ENCODE data around the gene NEUROG2. TPM values are rescaled to one million over a fixed set of nuclear protein-coding genes. Genes with fewer than 3 reads are reported as not detected.

NEUROG2 gene
- total RNA-seq, 1 donor from 2014 or later = 0.09 TPM

GRCh38 chr4:112518675-112519074 lies 2.7 kb upstream of the NEUROG2 start:
- Histone ChIP-seq H3K9me3 (ENCODE audit: low read depth) (no peaks in the 10 kb centered on the region), H3K4me3 (no peak overlapping the region), H3K9ac (no peak overlapping the region), H3K27me3 (peaks cover 99% of the 10 kb centered on the region), H3K27ac (no peak overlapping the region), H3K4me2 (no peak overlapping the region), H4K20me1 (ENCODE audit: low read depth) (peaks cover 70% of the 10 kb centered on the region), H2AFZ (replicated peaks) (no peak overlapping the region), H3K79me2 (ENCODE audit: low read depth) (no peaks in the 10 kb centered on the region), H3K4me1 (peaks cover 71% of the 10 kb centered on the region), H3K36me3 (no peaks in the 10 kb centered on the region), H3F3A (ENCODE audit: low read depth) (peaks cover 81% of the 10 kb centered on the region)
- Mint-ChIP-seq H3K27me3 (ENCODE audit: insufficient read depth, low read depth) (peaks cover 86% of the 10 kb centered on the region), H3K4me3 (peak overlapping the region; percentile 80), H3K9me3 (peaks cover 7% of the 10 kb centered on the region), H3K4me1 (peaks cover 72% of the 10 kb centered on the region), H3K27ac (no peak overlapping the region), H3K36me3 (peaks cover 1% of the 10 kb centered on the region)
- DNase-seq (ENCODE audit: low spot score) = peak; percentile 35
- TF ChIP-seq EZH2phosphoT487 (IDR thresholded peaks at IDR 0.05) = peak; percentile 33
- TF ChIP-seq, protein P1, sequence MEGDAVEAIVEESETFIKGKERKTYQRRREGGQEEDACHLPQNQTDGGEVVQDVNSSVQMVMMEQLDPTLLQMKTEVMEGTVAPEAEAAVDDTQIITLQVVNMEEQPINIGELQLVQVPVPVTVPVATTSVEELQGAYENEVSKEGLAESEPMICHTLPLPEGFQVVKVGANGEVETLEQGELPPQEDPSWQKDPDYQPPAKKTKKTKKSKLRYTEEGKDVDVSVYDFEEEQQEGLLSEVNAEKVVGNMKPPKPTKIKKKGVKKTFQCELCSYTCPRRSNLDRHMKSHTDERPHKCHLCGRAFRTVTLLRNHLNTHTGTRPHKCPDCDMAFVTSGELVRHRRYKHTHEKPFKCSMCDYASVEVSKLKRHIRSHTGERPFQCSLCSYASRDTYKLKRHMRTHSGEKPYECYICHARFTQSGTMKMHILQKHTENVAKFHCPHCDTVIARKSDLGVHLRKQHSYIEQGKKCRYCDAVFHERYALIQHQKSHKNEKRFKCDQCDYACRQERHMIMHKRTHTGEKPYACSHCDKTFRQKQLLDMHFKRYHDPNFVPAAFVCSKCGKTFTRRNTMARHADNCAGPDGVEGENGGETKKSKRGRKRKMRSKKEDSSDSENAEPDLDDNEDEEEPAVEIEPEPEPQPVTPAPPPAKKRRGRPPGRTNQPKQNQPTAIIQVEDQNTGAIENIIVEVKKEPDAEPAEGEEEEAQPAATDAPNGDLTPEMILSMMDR (IDR thresholded peaks at IDR 0.05) = no peak

GRCh38 chr4:112517911-112518310 lies 1.9 kb upstream of the NEUROG2 start:
- H3K4me1 Mint-ChIP-seq = peaks cover 67% of the 10 kb centered on the region
- no peak for DNase-seq (ENCODE audit: low spot score)

GRCh38 chr4:112517067-112517634 lies 1.2 kb upstream of the NEUROG2 start:
- no peak overlapping the region for H3K9ac ChIP-seq
- no peak overlapping the region for H2AFZ ChIP-seq (replicated peaks)
- H3F3A ChIP-seq (ENCODE audit: low read depth) = peaks cover 71% of the 10 kb centered on the region
- peaks cover 87% of the 10 kb centered on the region for H3K27me3 Mint-ChIP-seq (ENCODE audit: insufficient read depth, low read depth)
- H3K36me3 ChIP-seq = no peaks in the 10 kb centered on the region
- peaks cover 63% of the 10 kb centered on the region for H3K4me1 ChIP-seq
- H3K27me3 ChIP-seq = peaks cover 99% of the 10 kb centered on the region
- peaks cover 71% of the 10 kb centered on the region for H4K20me1 ChIP-seq (ENCODE audit: low read depth)
- H3K9me3 ChIP-seq (ENCODE audit: low read depth) = no peaks in the 10 kb centered on the region
- peaks cover 4% of the 10 kb centered on the region for H3K9me3 Mint-ChIP-seq
- peak overlapping the region; percentile 51 for H3K4me3 ChIP-seq
- H3K4me3 Mint-ChIP-seq = peak overlapping the region; percentile 80
- no peaks in the 10 kb centered on the region for H3K79me2 ChIP-seq (ENCODE audit: low read depth)
- TF ChIP-seq EZH2 (IDR thresholded peaks at IDR 0.05) (peak; percentile 12), EZH2phosphoT487 (IDR thresholded peaks at IDR 0.05) (no peak)
- TF ChIP-seq, protein P1 (IDR thresholded peaks at IDR 0.05) = peak; percentile 28
- H3K27ac ChIP-seq = no peak overlapping the region
- no peak overlapping the region for H3K27ac Mint-ChIP-seq
- DNase-seq (ENCODE audit: low spot score) = peak; percentile 78
- peaks cover 1% of the 10 kb centered on the region for H3K36me3 Mint-ChIP-seq
- H3K4me2 ChIP-seq = peak overlapping the region; percentile 93
- H3K4me1 Mint-ChIP-seq = peaks cover 64% of the 10 kb centered on the region

More at GRCh38 chr4:112517911-112518310, 1.9 kb upstream of the NEUROG2 start:
- no peak overlapping the region for H3K4me3 ChIP-seq
- peaks cover 76% of the 10 kb centered on the region for H4K20me1 ChIP-seq (ENCODE audit: low read depth)
- H3K79me2 ChIP-seq (ENCODE audit: low read depth) = no peaks in the 10 kb centered on the region
- no peak overlapping the region for H3K27ac ChIP-seq
- H3K4me2 ChIP-seq = peak overlapping the region; percentile 93
- Mint-ChIP-seq H3K4me3 (peak overlapping the region; percentile 80), H3K27ac (no peak overlapping the region), H3K9me3 (peaks cover 7% of the 10 kb centered on the region), H3K36me3 (peaks cover 1% of the 10 kb centered on the region), H3K27me3 (ENCODE audit: insufficient read depth, low read depth) (peaks cover 86% of the 10 kb centered on the region)
- H3K36me3 ChIP-seq = no peaks in the 10 kb centered on the region
- no peak overlapping the region for H3K9ac ChIP-seq
- peaks cover 99% of the 10 kb centered on the region for H3K27me3 ChIP-seq
- TF ChIP-seq EZH2 (IDR thresholded peaks at IDR 0.05) (no peak), EZH2phosphoT487 (IDR thresholded peaks at IDR 0.05) (no peak)
- TF ChIP-seq, protein P1 (IDR thresholded peaks at IDR 0.05) = no peak
- H3F3A ChIP-seq (ENCODE audit: low read depth) = peaks cover 78% of the 10 kb centered on the region
- H2AFZ ChIP-seq (replicated peaks) = no peak overlapping the region
- H3K9me3 ChIP-seq (ENCODE audit: low read depth) = no peaks in the 10 kb centered on the region
- H3K4me1 ChIP-seq = peaks cover 70% of the 10 kb centered on the region
